Keratinocyte (primary cell): Measurements from ENCODE around the gene SRSF5. TPM values are rescaled to one million over a fixed set of nuclear protein-coding genes. Genes with fewer than 3 reads are reported as not detected.

Source experiments
- DNase-seq: peaks from one replicate; pipeline ENCODE4 v3.0.0-alpha.2; 2011; ENCODE audit warnings: low read depth, missing footprints, low spot score
- FAIRE-seq: peaks from 2 replicates; lab custom pipeline; 2011; peaks lifted over from hg19 to GRCh38; lab: Jason Lieb, UNC
- H2AFZ ChIP-seq: 2 replicates; pipeline ENCODE4 v1.6.0; 2012; ENCODE audit warnings: low read length, control low read depth, inconsistent platforms; ENCODE audit not compliant: control insufficient read depth
- H3K27ac ChIP-seq: 2 replicates; pipeline ENCODE4 v1.5.1; 2011; ENCODE audit warnings: low read length; ENCODE audit not compliant: control insufficient read depth, insufficient read depth
- H3K27me3 ChIP-seq: 3 replicates; pipeline ENCODE4 v1.6.0; 2011; ENCODE audit warnings: low read length; ENCODE audit not compliant: control insufficient read depth, insufficient read depth; ENCODE audit errors: extremely low read depth
- H3K36me3 ChIP-seq, 2 experiments: 2 replicates in 1 of 2; 3 replicates in 1 of 2; pipeline ENCODE4 v1.5.1; 2011; ENCODE audit warnings: low read length in 2 of 2, mild to moderate bottlenecking in 1 of 2; ENCODE audit not compliant: control insufficient read depth in 2 of 2, insufficient read depth in 2 of 2; ENCODE audit errors: extremely low read depth in 1 of 2
- H3K4me1 ChIP-seq: 3 replicates; pipeline ENCODE4 v1.5.1; 2011; ENCODE audit warnings: low read length; ENCODE audit not compliant: control insufficient read depth, insufficient read depth; ENCODE audit errors: extremely low read depth
- H3K4me2 ChIP-seq: 3 replicates; pipeline ENCODE4 v1.6.0; 2011; ENCODE audit warnings: low read depth, low read length; ENCODE audit not compliant: control insufficient read depth, insufficient read depth; ENCODE audit errors: extremely low read depth
- H3K4me3 ChIP-seq, 3 experiments: fragments of 200-600 bp in 1 of 3; sonication (generic) in 1 of 3; 2 replicates in 2 of 3; 3 replicates in 1 of 3; pipeline ENCODE4 v1.5.1; 2011 to 2016; ENCODE audit warnings: low read length in 3 of 3, mild to moderate bottlenecking in 3 of 3, control low read depth in 2 of 3, inconsistent platforms in 1 of 3, low read depth in 1 of 3, mixed read lengths in 1 of 3, mixed run types in 1 of 3, moderate library complexity in 1 of 3; ENCODE audit not compliant: control insufficient read depth in 2 of 3, insufficient read depth in 2 of 3; ENCODE audit errors: extremely low read depth in 1 of 3
- H3K79me2 ChIP-seq: 2 replicates; pipeline ENCODE4 v1.6.0; 2012; ENCODE audit warnings: low read length; ENCODE audit not compliant: control insufficient read depth, insufficient read depth
- H3K9ac ChIP-seq: 3 replicates; pipeline ENCODE4 v1.6.0; 2011; ENCODE audit warnings: low read length; ENCODE audit not compliant: control insufficient read depth, insufficient read depth; ENCODE audit errors: extremely low read depth
- H3K9me1 ChIP-seq: 3 replicates; pipeline ENCODE4 v1.6.0; 2011; ENCODE audit warnings: low read length; ENCODE audit not compliant: control insufficient read depth, insufficient read depth; ENCODE audit errors: extremely low read depth
- H3K9me3 ChIP-seq: 2 replicates; pipeline ENCODE4 v1.5.1; 2012; ENCODE audit warnings: low read depth, low read length; ENCODE audit not compliant: control insufficient read depth
- H4K20me1 ChIP-seq: 3 replicates; pipeline ENCODE4 v1.6.0; 2011; ENCODE audit warnings: low read length; ENCODE audit not compliant: control insufficient read depth, insufficient read depth; ENCODE audit errors: extremely low read depth
- CTCF ChIP-seq, 3 experiments: IDR thresholded peaks in 1 of 3; conservative IDR thresholded peaks in 1 of 3; optimal IDR thresholded peaks in 1 of 3; 2 replicates in 2 of 3; 3 replicates in 1 of 3; pipeline versions ENCODE3 to v1.5.1; 2011; ENCODE audit warnings: low read length in 3 of 3, mild to moderate bottlenecking in 3 of 3, moderate library complexity in 2 of 3, control low read depth in 1 of 3, inconsistent platforms in 1 of 3; ENCODE audit not compliant: insufficient read depth in 2 of 3; ENCODE audit errors: extremely low read depth in 1 of 3
- EZH2 ChIP-seq: IDR thresholded peaks from one replicate; pipeline ENCODE4 v1.6.1; 2012; ENCODE audit warnings: inconsistent platforms, mild to moderate bottlenecking, low read length, moderate library complexity
- dilution Hi-C: fragments of 300-500 bp; cut with MboI; formaldehyde crosslinking; loops from one replicate; pipeline ENCODE4 v1.7.0; 2020; ENCODE audit warnings: low sequenced_read_pairs; ENCODE audit not compliant: extremely low pct_ligation_motif_present
- polyA plus RNA-seq, 5 experiments: library from polyadenylated mRNA; depleted of rRNA in 3 of 5; stranded (reverse) in 3 of 5; stranded (forward) in 1 of 5; unstranded in 1 of 5; fragments of >200 nt; gene quantifications; 1 replicate in 1 of 5; 2 replicates in 3 of 5; 3 replicates in 1 of 5; pipeline versions ENCODE4 v1.2.1 to v1.2.3, GENCODE V29; 2011 to 2012; ENCODE audit warnings: missing spikeins in 2 of 5, low read depth in 1 of 5, low replicate concordance in 1 of 5

SRSF5 gene
- polyA plus RNA-seq, 1 donor (not counting 4 experiments of a cell fraction or from before 2014, with no cell fraction given) = 292 TPM

- Histone ChIP-seq H3K36me3 (no peaks in the 10 kb centered on the region), H3K79me2 (no peaks in the 10 kb centered on the region), H3K27me3 (no peaks in the 10 kb centered on the region), H3K9me3 (no peaks in the 10 kb centered on the region), H3K27ac (no peak overlapping the region), H3K4me3 (no peak overlapping the region), H4K20me1 (no peaks in the 10 kb centered on the region), H3K4me1 (no peaks in the 10 kb centered on the region), H3K9ac (no peak overlapping the region), H3K9me1 (no peaks in the 10 kb centered on the region), H3K4me2 (no peak overlapping the region), H2AFZ (peak overlapping the region; percentile 39)
- FAIRE-seq = no peak
- TF ChIP-seq EZH2 = no peak
- TF ChIP-seq CTCF (optimal IDR thresholded peaks at IDR 0.05 in 1 of 3, IDR thresholded peaks at IDR 0.05 in 1 of 3, conservative IDR thresholded peaks at IDR 0.05 in 1 of 3; ENCODE audit: extremely low read depth in 1 of 3, insufficient read depth in 2 of 3, low read length in 3 of 3) = no peak
- DNase-seq = no peak
- dilution Hi-C loops = no loop called here
Measured at GRCh38 chr14:69755296-69755695, 11.6 kb upstream of the SRSF5 start.

- no peaks in the 10 kb centered on the region for H3K9me1 ChIP-seq
- H3K9ac ChIP-seq = no peak overlapping the region
- DNase-seq (no peak), FAIRE-seq (no peak)
- dilution Hi-C loops = no loop called here
- H3K79me2 ChIP-seq = no peaks in the 10 kb centered on the region
- no peak for TF ChIP-seq CTCF (optimal IDR thresholded peaks at IDR 0.05 in 1 of 3, IDR thresholded peaks at IDR 0.05 in 1 of 3, conservative IDR thresholded peaks at IDR 0.05 in 1 of 3; ENCODE audit: extremely low read depth in 1 of 3, insufficient read depth in 2 of 3, low read length in 3 of 3)
- TF ChIP-seq EZH2 = no peak
- H3K27ac ChIP-seq = no peak overlapping the region
- peaks cover 4% of the 10 kb centered on the region for H3K4me1 ChIP-seq
- no peak overlapping the region for H3K4me3 ChIP-seq
- H3K4me2 ChIP-seq = no peak overlapping the region
- H4K20me1 ChIP-seq = no peaks in the 10 kb centered on the region
- H3K36me3 ChIP-seq = no peaks in the 10 kb centered on the region
- no peaks in the 10 kb centered on the region for H3K9me3 ChIP-seq
- no peaks in the 10 kb centered on the region for H3K27me3 ChIP-seq
- H2AFZ ChIP-seq = no peak overlapping the region
Measured at GRCh38 chr14:69755784-69756183, 11.2 kb upstream of the SRSF5 start.
